Duodenal mucosa (tissue), 2 donors: Measurements from ENCODE around the gene RAET1G.
"Not testable (repeated sequence)": the region's sequence is repeated elsewhere in the genome, so short reads cannot be mapped to it uniquely, and the experiment has no call there.

Experiments
- H3K27ac ChIP-seq: one replicate; pipeline ENCODE4 v1.7.0; 2013; ENCODE audit warnings: low read depth, low read length
- H3K27me3 ChIP-seq, 2 donors: one replicate each; pipeline ENCODE4 v1.7.0; 2013; ENCODE audit warnings: low read length in 2 of 2, control low read depth in 1 of 2; ENCODE audit not compliant: insufficient read depth in 2 of 2, control insufficient read depth in 1 of 2
- H3K36me3 ChIP-seq, 2 donors: one replicate each; pipeline ENCODE4 v1.7.0; 2013; ENCODE audit warnings: low read length in 2 of 2, control low read depth in 1 of 2; ENCODE audit not compliant: insufficient read depth in 2 of 2, control insufficient read depth in 1 of 2
- H3K4me1 ChIP-seq, 2 donors: one replicate each; pipeline ENCODE4 v1.7.0; 2013; ENCODE audit warnings: low read length in 2 of 2, control low read depth in 1 of 2; ENCODE audit not compliant: insufficient read depth in 2 of 2, control insufficient read depth in 1 of 2
- H3K4me3 ChIP-seq, 2 donors: one replicate each; pipeline ENCODE4 v1.7.0; 2013; ENCODE audit warnings: low read length in 2 of 2, low read depth in 1 of 2
- H3K9ac ChIP-seq, 2 donors: one replicate each; pipeline ENCODE4 v1.7.0; 2013; ENCODE audit warnings: low read length in 2 of 2, low read depth in 1 of 2
- H3K9me3 ChIP-seq, 2 donors: one replicate each; pipeline ENCODE4 v1.7.0; 2013; ENCODE audit warnings: low read length in 2 of 2, control low read depth in 1 of 2; ENCODE audit not compliant: control insufficient read depth in 1 of 2

Gene RAET1G

GRCh38 chr6:149897855-149898744 is 24.8 kb downstream of the RAET1G start, which contains the start of gene RAET1E:
TSS of gene RAET1E (minus strand) at chr6:149898113. CDS start at chr6:149890901, 7,212 bp downstream.
- no peaks in the 10 kb centered on the region for H3K27me3 ChIP-seq
- peak within 1 kb of the TSS; percentile 30 to 57 for H3K9ac ChIP-seq
- H3K27ac ChIP-seq = peak within 1 kb of the TSS; percentile 68
- peak within 1 kb of the TSS; percentile 64 to 65 for H3K4me3 ChIP-seq
- no peaks in the 10 kb centered on the region for H3K36me3 ChIP-seq
- no peaks in the 10 kb centered on the region for H3K9me3 ChIP-seq
- peaks cover 26 to 32% of the 10 kb centered on the region in 2 donors for H3K4me1 ChIP-seq

- H3K27ac ChIP-seq = peak overlapping the region; percentile 68
- H3K9ac ChIP-seq = peak overlapping the region; percentile 30 to 57
- H3K9me3 ChIP-seq = no peaks in the 10 kb centered on the region
- peak overlapping the region; percentile 64 to 65 for H3K4me3 ChIP-seq
- H3K36me3 ChIP-seq = no peaks in the 10 kb centered on the region
- H3K4me1 ChIP-seq = peaks cover 26 to 32% of the 10 kb centered on the region in 2 donors
- H3K27me3 ChIP-seq = no peaks in the 10 kb centered on the region
Observed at GRCh38 chr6:149897015-149897697, 25.8 kb downstream of the RAET1G start.

GRCh38 chr6:149896491-149896890 is 26.4 kb downstream of the RAET1G start:
- Histone ChIP-seq H3K27ac (no peak overlapping the region), H3K9ac (no peak overlapping the region), H3K27me3 (no peaks in the 10 kb centered on the region), H3K36me3 (no peaks in the 10 kb centered on the region), H3K4me1 (peaks cover 26 to 32% of the 10 kb centered on the region in 2 donors), H3K9me3 (no peaks in the 10 kb centered on the region), H3K4me3 (peak overlapping the region in 1 of 2 donors; percentile 64)

- Histone ChIP-seq H3K9ac (no peak overlapping the region), H3K27ac (no peak overlapping the region), H3K36me3 (no peaks in the 10 kb centered on the region), H3K4me1 (peaks cover 26 to 32% of the 10 kb centered on the region in 2 donors), H3K27me3 (no peaks in the 10 kb centered on the region), H3K9me3 (no peaks in the 10 kb centered on the region), H3K4me3 (no peak overlapping the region)
Observed at GRCh38 chr6:149895833-149896271, 27.1 kb downstream of the RAET1G start.

- Histone ChIP-seq H3K4me3 (no peak overlapping the region), H3K27ac (no peak overlapping the region)
Observed at GRCh38 chr6:149895048-149895590, 27.8 kb downstream of the RAET1G start.

GRCh38 chr6:149891864-149892263 is 31.1 kb downstream of the RAET1G start:
- H3K4me1 ChIP-seq = peaks cover 16 to 29% of the 10 kb centered on the region in 2 donors
- H3K9ac ChIP-seq, H3K9me3 ChIP-seq, H3K36me3 ChIP-seq, H3K27ac ChIP-seq, H3K4me3 ChIP-seq, H3K27me3 ChIP-seq: not testable (repeated sequence)

More at GRCh38 chr6:149895048-149895590, 27.8 kb downstream of the RAET1G start:
- Histone ChIP-seq H3K27me3 (no peaks in the 10 kb centered on the region), H3K36me3 (no peaks in the 10 kb centered on the region), H3K4me1 (peaks cover 26 to 32% of the 10 kb centered on the region in 2 donors), H3K9ac (no peak overlapping the region), H3K9me3 (no peaks in the 10 kb centered on the region)

- Histone ChIP-seq H3K9ac (no peak overlapping the region), H3K36me3 (no peaks in the 10 kb centered on the region), H3K4me3 (no peak overlapping the region), H3K27me3 (no peaks in the 10 kb centered on the region), H3K27ac (no peak overlapping the region), H3K4me1 (peaks cover 9 to 23% of the 10 kb centered on the region in 2 donors), H3K9me3 (no peaks in the 10 kb centered on the region)
Observed at GRCh38 chr6:149891259-149891658, 31.7 kb downstream of the RAET1G start.

GRCh38 chr6:149890629-149891045 is 32.3 kb downstream of the RAET1G start:
- Histone ChIP-seq H3K9me3 (no peaks in the 10 kb centered on the region), H3K27ac (no peak overlapping the region), H3K27me3 (no peaks in the 10 kb centered on the region), H3K4me1 (peaks cover 3 to 17% of the 10 kb centered on the region in 2 donors), H3K4me3 (no peak overlapping the region), H3K36me3 (no peaks in the 10 kb centered on the region), H3K9ac (no peak overlapping the region)

- H3K4me1 ChIP-seq = peaks cover 0 to 7% of the 10 kb centered on the region in 2 donors
- H3K4me3 ChIP-seq = no peak overlapping the region
- no peaks in the 10 kb centered on the region for H3K27me3 ChIP-seq
- no peak overlapping the region for H3K9ac ChIP-seq
- H3K27ac ChIP-seq = no peak overlapping the region
- H3K36me3 ChIP-seq = no peaks in the 10 kb centered on the region
- no peaks in the 10 kb centered on the region for H3K9me3 ChIP-seq
Observed at GRCh38 chr6:149889326-149889725, 33.6 kb downstream of the RAET1G start.

GRCh38 chr6:149888659-149889058 is 34.3 kb downstream of the RAET1G start:
- peaks cover 0 to 7% of the 10 kb centered on the region in 2 donors for H3K4me1 ChIP-seq
- no peaks in the 10 kb centered on the region for H3K27me3 ChIP-seq
- H3K9me3 ChIP-seq = no peaks in the 10 kb centered on the region
- H3K9ac ChIP-seq = no peak overlapping the region
- H3K36me3 ChIP-seq = no peaks in the 10 kb centered on the region
- H3K4me3 ChIP-seq = no peak overlapping the region
- H3K27ac ChIP-seq = no peak overlapping the region
